HG02840 (cell line): ENCODE data around the gene ST7.

Source experiments
- ATAC-seq: cut with Tn5 transposase; IDR thresholded peaks from one replicate; pipeline ENCODE4 v1.9.1; 2021; ENCODE audit warnings: mild to moderate bottlenecking, moderate library complexity, moderate number of reproducible peaks; ENCODE audit not compliant: unreplicated experiment, low FRiP score

ST7 gene

DNA sequence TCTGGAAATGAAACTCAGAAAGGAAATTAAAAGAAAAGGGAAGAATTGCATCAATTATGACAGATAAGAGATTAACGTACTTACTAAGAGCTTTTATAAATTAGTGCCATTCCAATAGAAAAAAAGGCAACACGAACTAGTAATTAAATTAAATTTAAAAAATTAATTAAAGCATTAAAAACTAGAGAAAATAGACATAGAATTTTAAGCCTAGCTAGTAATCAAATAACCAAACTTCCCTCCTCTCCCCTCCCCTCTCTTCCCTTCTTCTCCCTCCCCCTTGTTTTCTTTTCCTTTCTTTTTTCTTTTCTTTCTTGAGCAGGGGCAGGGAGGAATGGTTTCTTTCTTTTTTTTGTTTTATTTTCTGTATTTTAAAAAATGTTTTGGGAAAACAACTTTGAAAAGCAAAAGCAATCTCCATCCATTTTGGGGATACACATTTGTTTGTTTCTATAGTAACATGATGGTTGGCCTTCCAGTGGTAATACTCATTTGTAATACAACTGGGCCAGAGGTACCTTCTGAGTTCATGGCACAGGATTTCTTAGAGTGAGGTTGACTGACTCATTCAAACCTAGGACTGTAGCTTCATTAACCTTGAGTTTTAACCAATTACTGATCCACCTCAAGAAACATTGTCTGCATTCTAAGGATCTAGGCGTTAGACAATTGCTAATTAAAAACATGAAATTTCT is 132.6 kb downstream of the ST7 start:
- ATAC-seq: no peak

DNA sequence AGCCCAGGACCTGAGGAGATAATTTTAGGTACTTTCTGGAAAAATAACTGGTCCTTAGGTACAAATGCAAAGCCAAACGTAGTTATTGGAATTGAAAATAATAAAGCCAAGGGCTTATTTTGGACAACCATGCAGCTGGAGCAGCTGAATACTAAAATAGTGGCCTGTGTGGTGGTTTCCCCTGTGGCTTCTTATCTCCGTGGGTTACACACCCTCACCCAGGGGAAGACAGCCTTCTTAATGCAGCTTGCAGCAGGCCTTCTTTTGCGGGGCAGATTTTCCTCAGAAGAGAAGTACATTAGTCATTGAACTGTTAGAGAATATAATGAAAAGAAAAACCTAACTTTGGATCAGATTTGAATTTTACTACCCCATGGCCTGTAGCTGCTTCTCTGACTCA is 133.5 kb downstream of the ST7 start:
- ATAC-seq: no peak

DNA sequence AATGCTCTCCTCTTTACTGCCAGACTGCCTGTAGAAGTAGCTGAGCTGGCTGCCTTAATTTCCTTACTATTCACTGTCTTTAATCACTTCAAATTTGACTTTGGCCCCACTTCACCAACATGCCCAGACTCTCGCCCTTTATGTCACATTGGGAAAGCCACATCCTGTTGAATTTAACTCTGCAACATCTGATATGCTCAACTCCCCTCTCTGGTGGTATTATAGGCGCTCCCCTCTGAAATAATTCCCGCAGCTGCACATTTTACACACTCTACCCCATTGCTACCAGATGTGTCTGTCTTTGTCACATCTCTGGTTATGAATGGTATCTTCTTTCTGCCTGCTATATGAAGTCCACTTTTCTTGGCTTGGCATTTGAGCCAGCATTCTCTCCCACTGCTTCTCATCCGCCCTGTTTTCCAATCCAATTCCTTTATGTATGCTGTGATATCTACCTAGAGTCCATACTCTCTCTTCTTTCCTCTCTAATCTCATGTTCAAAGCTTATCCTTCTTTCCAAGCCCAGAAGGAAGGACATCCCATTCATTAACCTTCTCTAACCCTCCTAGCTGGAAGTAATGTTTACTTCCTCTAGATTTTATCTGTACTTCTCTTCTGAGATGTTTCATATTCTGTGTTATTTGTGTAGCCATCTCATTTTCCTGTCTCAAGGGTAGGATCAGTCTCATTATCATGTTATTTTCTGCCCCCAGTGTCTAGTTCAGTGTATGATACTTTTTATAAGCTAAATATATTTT is 134.5 kb downstream of the ST7 start:
- no peak for ATAC-seq

DNA sequence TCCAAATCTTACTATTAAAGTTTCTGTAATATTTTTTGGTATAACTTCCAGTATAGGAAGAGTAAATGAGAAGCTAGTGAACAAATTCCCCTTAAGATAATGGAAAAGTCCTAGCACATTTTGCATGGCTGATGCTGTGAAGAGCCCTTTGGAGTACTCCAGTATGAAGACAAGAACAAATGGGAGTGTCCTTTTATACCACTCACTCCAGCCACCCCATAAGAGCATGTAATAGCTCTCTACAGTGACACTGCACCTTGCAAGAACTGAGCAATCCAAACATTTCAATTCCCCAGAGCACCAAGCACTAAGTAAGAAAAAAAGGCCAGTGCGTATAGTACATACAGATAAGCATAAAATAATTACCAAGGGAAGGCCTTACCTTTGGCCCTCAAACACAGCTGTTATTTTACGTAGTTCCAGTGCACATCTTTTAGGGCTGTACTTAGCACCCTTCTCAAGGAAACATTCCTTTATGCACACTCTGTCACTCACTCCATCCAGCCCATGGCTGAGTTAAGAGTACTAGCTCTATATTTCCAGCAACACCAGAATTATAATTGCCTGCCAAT is 135.4 kb downstream of the ST7 start:
- ATAC-seq: no peak

DNA sequence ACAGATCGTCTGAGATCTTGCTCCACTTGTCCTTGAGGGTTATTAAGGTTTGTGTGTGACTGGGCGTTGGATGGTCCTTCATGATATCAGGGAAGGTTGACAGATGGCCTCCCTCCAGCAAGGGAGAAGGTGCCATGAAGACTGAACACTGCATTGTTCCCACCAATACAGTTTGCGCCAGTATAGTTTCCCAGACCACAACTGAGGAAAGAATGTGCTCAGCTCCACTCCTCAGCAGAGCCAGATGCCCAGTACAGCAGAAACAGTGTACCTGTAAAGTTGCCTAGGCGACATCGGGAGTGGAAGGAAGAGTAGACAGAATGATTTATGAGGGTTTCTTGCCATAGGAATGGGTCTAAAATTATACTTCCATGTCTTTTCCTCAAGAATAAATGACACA is 137.5 kb downstream of the ST7 start:
- no peak for ATAC-seq

DNA sequence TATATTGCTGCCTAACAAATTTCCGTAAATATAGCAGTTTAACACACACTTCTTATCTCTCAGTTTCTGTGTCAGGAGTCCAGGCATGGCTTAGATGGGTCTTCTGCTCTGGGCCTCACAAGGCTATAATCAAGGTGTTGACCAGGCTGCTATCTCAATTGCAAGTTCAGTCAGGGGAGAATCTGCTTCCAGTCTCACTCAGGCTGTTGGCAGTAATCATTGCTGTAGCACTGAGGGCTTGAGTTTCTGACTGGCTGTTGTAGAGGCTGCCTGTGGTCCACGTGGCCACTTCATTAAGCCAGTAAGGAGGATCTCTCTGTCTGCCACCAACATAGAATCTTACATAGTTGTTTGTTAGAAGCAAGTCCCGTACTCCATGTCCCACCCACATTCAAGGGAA is 138.4 kb downstream of the ST7 start:
- ATAC-seq: no peak

DNA sequence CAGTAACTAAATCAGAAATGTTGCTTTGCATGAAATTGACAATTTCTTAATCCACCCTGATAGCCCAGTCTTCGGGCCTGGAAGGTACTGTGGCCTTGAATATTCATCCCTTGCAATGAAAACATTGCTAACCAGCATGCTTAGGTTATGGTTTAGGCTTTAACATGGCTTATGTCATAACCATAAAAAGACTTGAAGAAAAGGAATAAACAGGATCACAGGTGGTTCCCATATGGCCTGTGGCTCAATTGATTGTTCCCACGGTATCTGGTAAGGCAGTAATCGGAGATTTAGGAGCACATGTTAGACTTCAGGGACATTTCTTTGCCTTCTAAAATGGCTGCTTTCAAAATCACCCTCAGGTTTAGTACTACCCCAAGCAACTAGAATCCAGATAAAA is 139.5 kb downstream of the ST7 start:
- no peak for ATAC-seq

DNA sequence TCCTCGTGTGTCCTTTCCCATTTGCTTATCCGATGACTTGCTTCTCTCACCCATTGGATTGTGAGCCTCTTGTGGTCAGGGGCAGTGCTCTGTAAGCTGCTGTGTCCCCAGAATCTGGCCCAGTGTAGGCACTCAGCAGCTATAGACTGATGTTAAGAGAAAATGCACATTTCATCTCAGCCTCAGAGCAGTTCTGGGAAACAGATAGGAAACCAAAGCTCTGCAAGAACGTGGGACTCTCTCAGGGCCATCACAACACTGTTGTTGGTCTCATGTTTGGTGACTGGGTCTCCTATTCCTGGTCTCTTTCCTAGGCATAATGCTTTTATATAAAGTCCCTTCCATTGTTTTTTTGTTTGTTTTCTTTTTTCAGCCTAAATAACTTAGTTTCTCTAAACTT is 141.2 kb downstream of the ST7 start:
- ATAC-seq: no peak

DNA sequence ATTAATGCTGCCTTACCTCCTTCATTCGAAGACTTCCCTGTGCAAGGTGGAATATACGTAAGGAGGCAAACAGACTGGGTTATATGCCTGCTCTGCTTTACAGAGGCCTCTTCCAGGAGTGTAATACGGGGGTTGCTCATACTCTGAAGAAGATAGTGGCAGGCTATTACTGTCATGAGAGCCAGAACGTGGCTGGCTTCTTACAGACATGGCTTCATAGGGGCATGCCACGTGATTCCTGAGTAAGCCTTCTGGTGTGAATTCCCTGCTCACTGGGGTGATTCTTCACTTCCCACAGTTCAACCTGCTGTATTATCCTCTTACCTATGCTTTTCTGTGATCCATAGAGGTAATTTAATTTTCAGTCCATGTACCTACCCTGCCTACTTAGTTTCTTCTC is 141.8 kb downstream of the ST7 start:
- no peak for ATAC-seq

DNA sequence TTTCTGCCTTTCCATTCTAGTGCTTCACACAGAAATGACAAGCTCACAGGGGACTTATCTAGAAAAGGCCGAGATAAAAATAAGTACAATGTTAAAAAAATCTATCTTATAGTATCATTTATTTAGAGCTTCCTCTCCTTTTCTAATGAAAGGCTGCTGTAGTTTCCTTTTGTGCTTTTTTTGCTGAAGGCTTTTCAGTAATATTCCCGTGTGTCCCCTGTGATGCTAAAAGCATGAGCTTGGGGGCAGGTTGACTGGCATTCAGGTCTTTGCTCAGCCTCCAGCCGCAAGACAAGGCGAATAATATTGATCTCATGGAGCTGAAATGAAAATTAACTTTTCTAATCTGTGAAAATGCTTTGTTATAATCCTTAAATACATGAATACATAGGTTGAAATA is 143.0 kb downstream of the ST7 start:
- ATAC-seq: no peak

DNA sequence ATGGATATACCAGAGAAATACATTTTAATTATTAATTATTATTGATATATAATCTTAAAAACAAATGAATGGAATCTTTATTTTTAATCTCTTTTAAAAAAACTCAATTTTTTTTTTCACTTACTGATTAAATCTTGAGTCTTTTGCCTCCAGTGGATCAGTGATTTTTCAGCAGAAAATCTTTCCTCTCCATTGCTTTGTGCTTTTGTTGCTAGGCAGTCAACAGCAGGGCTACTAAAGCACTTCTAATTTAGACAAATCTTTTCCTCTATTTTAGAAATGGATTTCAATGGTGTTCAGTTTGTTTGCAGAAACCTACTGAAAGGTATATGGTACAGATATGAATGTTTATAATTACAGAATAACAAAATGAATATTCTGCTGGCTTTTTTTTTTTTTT is 143.6 kb downstream of the ST7 start:
- no peak for ATAC-seq

DNA sequence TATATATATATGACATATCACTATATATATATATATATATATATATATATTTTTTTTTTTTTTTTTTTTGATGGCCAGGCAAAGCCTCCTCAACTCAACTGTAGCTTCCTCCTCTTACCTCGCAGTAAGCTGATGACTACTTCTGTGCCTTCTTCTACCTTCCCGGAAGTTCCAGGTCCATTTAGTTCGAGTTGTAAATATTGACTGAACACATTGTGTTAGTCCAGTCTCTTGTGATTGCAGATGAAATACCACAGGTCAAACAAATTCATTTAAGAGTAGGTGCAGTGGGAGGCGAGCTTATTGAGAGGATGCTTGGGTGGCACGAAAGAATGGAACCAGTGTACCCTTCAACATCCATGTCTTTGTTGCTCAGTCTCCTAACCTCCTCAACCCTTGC is 144.6 kb downstream of the ST7 start:
- no peak for ATAC-seq

DNA sequence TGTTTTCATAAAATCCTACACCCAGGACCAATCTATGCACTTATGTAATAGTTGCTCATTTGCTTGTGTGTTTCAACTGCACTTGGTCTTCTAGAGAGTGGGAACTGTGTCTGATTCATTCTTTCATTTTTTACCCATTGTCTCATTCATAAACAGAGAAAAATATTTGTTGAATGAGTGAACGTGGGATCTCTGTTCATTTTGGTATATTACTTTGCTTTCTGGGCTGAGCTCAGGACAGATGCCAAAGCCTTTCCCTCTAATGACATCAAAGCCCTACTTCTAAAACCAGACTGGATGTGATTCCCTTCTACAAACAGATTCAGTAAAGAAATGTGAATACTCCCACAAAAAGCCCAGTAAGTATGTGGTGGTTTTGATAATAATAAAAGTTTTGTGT is 145.2 kb downstream of the ST7 start:
- no peak for ATAC-seq

DNA sequence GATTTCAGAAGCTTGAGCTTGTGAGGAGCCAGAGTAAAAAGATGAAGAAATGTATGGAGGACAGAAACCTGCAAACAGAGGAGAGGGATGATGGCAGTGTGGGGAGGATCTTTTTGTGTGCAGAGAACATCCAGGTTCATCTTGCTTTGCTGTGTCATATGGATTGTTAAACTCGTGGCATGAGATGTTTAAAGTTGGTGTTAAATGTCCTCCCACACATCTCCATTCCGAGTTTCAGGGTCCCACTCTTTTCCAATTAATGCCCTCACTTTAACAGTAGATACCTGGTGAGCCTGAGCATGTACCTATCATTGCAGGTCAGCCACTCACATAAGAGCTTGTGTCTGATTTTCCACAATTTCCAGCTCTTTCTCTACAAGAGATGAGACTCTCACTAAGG is 147.7 kb downstream of the ST7 start:
- no peak for ATAC-seq

DNA sequence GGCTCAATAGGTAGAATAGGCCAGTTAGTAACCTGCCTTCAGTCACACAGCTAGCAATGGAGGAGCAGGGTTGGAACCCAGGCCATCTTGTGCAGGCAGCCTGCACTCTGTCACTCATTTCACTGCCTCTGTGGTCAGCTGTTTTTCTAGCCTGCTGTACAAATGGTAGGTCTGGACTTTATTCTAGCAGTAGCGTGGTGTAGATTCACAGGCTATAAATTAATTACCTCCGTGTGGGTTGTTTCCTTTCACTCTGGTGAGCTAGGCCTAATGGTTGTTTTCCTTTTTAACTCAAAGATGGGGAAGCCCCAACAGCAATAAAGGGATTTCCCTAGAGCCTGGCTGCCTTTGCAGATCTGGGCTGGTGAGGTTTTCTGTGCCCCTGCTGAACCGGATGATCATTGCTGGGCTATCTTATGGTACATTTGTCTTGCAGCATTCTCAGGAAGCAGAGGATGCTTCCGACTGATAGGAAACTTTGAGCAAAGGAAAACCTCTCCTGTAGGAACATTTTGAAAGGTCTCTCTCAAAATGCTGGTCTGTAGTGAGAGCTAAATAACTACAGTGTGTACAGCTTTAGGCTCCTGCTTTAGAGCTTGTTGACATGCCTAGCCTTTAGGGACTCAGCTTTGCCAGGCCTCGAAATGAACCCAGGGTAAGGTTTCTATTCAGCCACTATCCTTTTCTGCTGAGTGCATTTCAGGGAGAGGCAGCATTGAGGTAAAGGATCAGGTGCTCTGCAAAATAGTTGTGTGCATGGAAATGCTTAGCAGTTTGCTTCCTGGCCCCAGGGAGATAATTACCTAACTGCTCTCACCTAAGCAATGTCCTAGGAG is 157.4 kb downstream of the ST7 start:
- peak; percentile 92 for ATAC-seq

DNA sequence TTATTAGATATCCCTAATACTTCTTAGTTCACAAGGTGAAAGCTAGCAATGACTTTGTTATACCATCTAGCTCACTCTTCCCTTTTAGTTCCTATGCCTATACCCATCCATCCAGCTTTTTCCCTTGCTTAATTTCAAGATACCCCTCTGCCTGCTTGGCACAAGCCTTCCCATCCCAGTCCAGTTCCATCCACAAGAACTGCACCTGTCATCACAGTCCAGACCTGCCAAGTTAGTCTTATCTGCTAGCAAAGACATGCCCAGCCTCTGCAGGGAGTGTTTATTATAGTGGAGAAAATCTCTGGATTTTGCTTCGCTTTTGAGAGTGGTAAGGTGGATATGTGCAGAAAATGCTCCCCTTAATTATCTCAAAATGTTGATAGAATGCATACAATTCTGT is 158.2 kb downstream of the ST7 start:
- ATAC-seq: no peak

DNA sequence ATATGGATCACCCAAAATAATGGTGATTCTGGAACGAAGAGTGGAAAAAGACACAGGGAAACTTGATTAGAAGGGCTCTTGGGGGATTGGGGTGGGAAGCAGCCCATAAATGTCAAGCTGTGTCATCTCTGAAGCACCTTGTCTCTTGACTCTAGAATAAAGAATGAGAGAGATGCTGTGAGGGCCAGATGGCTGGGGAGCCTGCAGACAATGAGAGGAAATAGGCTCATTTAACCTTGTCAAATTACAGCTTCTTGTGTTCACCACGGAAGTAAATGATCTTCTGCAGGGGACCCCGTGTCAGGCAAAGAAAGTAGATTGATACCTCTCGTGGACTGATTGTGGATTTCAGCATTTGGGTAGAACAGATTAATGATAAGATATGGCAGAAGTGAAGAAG is 159.3 kb downstream of the ST7 start:
- no peak for ATAC-seq

DNA sequence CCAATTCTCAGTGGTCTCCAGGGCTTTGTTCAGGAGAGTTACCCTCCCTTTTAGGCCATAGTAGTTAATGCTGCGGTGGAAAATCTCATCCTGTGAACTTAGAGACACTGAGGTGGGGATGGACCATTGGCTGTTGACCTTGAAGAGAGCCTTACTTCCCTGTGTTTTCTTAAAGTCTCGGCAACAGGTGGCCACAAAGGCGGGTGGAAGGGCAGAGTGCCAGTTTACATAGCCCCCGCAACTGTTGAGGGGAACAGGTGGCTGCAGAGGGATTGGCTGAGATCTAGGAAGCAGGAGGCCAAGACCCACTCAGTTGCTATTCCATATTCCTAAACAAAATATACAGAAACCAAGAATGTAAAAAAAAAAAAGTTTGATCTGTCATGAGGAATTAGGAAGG is 160.6 kb downstream of the ST7 start:
- no peak for ATAC-seq

DNA sequence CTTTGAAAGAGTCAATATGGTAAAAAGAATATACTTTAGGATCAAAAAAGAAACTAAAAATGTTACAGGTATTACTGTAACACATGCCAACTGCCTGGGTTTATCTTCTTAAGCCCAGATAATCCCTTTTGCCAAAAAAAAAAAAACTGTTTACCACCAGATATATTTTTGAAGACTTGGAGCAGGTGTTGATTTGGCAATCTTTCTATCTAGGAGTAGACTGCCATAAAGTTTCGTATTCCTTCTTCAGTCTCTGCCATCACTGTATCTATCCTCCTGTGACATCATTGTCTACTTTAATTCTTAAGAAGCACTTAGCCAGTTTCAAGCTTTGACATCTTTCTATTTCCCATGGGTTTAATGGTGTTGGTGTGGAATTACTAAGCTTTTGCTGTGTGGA is 161.0 kb downstream of the ST7 start:
- no peak for ATAC-seq

DNA sequence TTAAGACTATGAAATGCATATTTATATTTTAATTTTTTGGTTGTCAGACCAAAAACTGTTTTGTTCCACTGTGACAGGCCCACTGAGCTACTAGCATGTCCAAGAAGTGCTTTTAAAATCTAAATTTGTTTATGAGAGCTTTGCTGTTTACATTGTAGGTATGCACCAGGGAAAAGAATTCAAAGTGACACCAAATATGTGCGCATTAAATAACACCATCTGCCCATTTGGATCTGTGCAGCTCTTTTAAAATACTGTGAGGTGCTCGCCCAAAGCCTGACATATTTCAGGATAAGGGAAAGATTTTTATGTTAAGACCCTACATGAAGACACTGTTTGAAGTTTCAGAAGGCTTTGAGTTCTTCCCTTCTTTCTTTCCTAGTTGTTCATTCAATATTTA is 162.9 kb downstream of the ST7 start:
- no peak for ATAC-seq

DNA sequence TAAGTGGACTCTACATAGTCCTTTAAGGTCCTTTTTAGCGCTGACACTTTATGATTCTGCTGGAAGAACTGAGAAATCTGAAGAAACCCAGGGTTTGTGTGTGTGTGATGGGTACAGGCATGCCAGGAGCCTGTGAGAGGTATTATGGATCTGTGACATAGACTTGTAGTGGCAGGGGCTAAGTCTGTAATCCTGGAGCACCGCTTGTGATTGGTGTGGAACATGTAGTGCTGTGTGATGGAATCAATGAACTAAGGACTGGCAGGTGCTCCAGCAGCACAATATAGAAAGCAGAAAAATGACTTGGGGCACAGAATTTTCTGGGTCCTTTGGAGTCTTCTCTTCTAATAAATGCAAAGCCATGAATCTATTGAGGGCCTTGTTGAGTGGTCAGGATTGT is 163.9 kb downstream of the ST7 start:
- ATAC-seq: no peak
